Body of pancreas (tissue), 4 donors: ENCODE measurements around the gene SLC25A14. TPM values are rescaled to one million over a fixed set of nuclear protein-coding genes. Genes with fewer than 3 reads are reported as not detected.

Experiments
- ATAC-seq: fragments of 150-250 bp; one replicate; pipeline ENCODE4 v1.9.1; 2016
- DNase-seq, 4 donors: peaks; one replicate each; pipeline ENCODE4 v3.0.0-alpha.2; 2019
- H3K27ac ChIP-seq, 4 donors: fragments of 200-600 bp; sonication (generic); 1 replicate in 3 of 4; 2 replicates in 1 of 4; pipeline versions ENCODE4 v1.5.1 to v1.6.1; 2016 to 2019; ENCODE audit warnings: mild to moderate bottlenecking in 1 of 4, mixed read lengths in 1 of 4, moderate library complexity in 1 of 4
- H3K27me3 ChIP-seq, 2 donors: fragments of 200-600 bp; sonication (generic); one replicate each; pipeline ENCODE4 v1.6.0; 2016; ENCODE audit warnings: mild to moderate bottlenecking in 1 of 2
- H3K36me3 ChIP-seq, 2 donors: fragments of 200-600 bp; sonication (generic); replicated peaks in 1 of 2; 2 replicates each; pipeline ENCODE4 v1.5.1; 2016; ENCODE audit warnings: low read depth in 2 of 2; ENCODE audit not compliant: insufficient read depth in 1 of 2
- H3K4me1 ChIP-seq: fragments of 200-600 bp; sonication (generic); one replicate; pipeline ENCODE4 v1.6.0; 2016
- H3K4me3 ChIP-seq, 2 donors: fragments of 200-600 bp; sonication (generic); 1 replicate in 1 of 2; 2 replicates in 1 of 2; pipeline ENCODE4 v1.5.1; 2016 to 2019
- H3K9me3 ChIP-seq, 3 donors: fragments of 200-600 bp; sonication (generic); 1 replicate in 2 of 3; 2 replicates in 1 of 3; pipeline ENCODE4 v1.5.1; 2016
- POLR2A ChIP-seq, 3 donors: fragments of 450-650 bp; IDR thresholded peaks; one replicate each; pipeline ENCODE4 v1.6.1; 2016; ENCODE audit warnings: antibody characterized with exemption in 3 of 3, mild to moderate bottlenecking in 2 of 3
- WGBS, 2 donors: methylation state at CpG; one replicate each; pipeline ENCODE4 v1.1.5; 2017; 5-methylcytosine and 5-hydroxymethylcytosine counted together
- intact Hi-C: fragments of 100-400 bp; cut with DNase I; formaldehyde crosslinking; loops from one replicate; pipeline ENCODE4 v1.15.1; 2023
- total RNA-seq, 2 donors: library from RNA; depleted of rRNA; stranded (reverse); fragments of >200 nt; gene quantifications; one replicate each; pipeline ENCODE4 v1.1.0, GENCODE V29; 2016
- TF ChIP-seq, protein P1 (sequence below), 7 experiments: fragments of 450-650 bp in 4 of 7; fragments of 200-600 bp in 3 of 7; sonication (generic) in 3 of 7; IDR thresholded peaks; one replicate each; pipeline ENCODE4 v1.5.1; 2016 to 2019; ENCODE audit warnings: antibody characterized with exemption in 7 of 7

SLC25A14 gene
- total RNA-seq, 2 donors from 2014 or later, result 10.6 to 18.5 TPM

DNA sequence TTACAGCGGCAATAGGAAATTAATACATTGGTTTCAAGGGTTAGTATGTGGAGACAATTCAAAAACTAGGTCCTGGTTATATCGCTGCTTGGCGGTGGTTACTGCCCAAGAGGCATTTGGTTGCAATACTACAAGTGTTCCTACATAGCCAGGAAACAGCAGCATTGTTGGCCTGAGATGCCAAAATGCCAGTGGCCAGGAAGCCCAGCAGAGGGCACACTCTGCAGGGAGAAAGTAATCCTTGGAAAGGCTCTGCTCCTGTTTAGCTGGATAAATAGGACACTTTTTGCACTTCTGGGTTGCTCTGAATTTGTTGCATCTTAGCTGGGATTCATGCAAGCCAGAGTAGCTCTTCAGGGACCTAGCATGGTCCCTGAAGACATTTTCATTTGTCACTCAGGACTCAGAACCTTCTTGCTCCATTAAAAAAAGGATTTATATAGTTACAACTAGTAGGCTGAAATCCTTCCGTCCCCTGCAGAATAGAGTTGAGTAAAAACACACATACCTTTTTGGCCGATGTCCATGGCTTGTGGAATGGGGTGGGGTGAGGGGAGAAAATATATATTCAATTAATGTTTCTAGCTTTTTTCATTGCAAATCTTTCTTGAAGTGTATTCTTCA is 53.8 kb downstream of the SLC25A14 start:
- intact Hi-C loops, result loop anchor here (5.0 kb wide), 1 partner anchor 524 kb away; no protein-coding TSS in a partner anchor
- TF ChIP-seq, protein P1, sequence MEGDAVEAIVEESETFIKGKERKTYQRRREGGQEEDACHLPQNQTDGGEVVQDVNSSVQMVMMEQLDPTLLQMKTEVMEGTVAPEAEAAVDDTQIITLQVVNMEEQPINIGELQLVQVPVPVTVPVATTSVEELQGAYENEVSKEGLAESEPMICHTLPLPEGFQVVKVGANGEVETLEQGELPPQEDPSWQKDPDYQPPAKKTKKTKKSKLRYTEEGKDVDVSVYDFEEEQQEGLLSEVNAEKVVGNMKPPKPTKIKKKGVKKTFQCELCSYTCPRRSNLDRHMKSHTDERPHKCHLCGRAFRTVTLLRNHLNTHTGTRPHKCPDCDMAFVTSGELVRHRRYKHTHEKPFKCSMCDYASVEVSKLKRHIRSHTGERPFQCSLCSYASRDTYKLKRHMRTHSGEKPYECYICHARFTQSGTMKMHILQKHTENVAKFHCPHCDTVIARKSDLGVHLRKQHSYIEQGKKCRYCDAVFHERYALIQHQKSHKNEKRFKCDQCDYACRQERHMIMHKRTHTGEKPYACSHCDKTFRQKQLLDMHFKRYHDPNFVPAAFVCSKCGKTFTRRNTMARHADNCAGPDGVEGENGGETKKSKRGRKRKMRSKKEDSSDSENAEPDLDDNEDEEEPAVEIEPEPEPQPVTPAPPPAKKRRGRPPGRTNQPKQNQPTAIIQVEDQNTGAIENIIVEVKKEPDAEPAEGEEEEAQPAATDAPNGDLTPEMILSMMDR (IDR thresholded peaks at IDR 0.05), result peak; percentile 18 to 73 (median 52)
- no peak for TF ChIP-seq POLR2A (IDR thresholded peaks at IDR 0.05)
- Histone ChIP-seq H3K27ac (no peak overlapping the region), H3K9me3 (no peaks in the 10 kb centered on the region), H3K36me3 (no peaks in the 10 kb centered on the region), H3K4me1 (no peaks in the 10 kb centered on the region), H3K4me3 (no peak overlapping the region), H3K27me3 (no peaks in the 10 kb centered on the region)
- 15 to 21% methylated on average over 5 of the region's 5 CpGs for WGBS, 2 donors
- DNase-seq, result peak; percentile 42 to 69 (median 54)
- ATAC-seq, result peak; percentile 64

GRCh38 chrX:130395341-130395740 is 55.6 kb downstream of the SLC25A14 start:
- no peak overlapping the region for H3K4me3 ChIP-seq
- no peak overlapping the region for H3K27ac ChIP-seq
- no peak for DNase-seq
- intact Hi-C loops, result no loop called here
- H3K36me3 ChIP-seq, result no peaks in the 10 kb centered on the region
- TF ChIP-seq, protein P1 (IDR thresholded peaks at IDR 0.05), result no peak
- TF ChIP-seq POLR2A (IDR thresholded peaks at IDR 0.05), result no peak
- no peak for ATAC-seq
- no peaks in the 10 kb centered on the region for H3K4me1 ChIP-seq
- no peaks in the 10 kb centered on the region for H3K27me3 ChIP-seq
- H3K9me3 ChIP-seq, result no peaks in the 10 kb centered on the region
- 36 to 60% methylated on average over 7 of the region's 7 CpGs for WGBS, 2 donors

DNA sequence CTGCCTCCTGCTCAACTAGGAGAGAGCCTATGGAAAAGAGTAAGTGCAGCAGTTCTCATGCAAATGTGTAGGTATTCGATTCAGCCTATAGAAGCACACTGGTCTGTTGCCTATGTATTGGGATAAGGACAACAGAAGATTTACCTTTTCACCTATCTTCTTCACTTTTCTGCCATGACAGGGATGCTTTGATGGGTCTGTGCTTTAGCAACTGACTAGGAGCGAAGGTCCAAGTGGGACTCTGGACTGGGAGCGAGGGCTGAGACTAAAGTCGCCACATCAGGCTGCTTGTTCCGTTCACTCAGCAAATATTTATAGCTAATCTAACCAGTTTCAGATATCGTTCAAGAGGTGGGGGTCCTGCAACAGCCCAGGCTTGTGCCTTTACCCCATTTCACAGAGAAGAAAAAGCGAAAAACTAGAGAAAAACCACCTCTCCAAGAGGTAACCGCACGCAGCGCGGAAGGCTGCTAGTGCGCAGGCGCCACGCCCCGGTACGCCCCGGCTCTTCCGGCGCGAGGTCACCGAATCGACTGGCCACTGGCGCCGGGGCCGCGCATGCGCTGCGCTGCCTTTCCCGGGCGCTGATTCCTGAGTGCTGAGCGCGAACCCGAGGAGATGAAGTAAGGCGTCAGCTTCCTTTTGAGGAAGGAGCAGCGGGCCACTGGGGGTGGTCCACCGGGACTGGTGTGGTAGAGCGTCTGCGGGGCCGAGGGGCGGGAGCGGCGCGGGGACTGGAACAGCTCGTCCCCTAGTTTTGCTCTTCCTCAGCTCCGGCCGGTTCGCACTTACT is 61.9 kb downstream of the SLC25A14 start, which contains the start of gene RBMX2:
RBMX2 (plus strand) TSS at position 573 of the 793 bp plus-strand sequence; CDS start at position 619, 46 bp downstream.
- Histone ChIP-seq H3K9me3 (no peaks in the 10 kb centered on the region), H3K4me1 (no peaks in the 10 kb centered on the region), H3K4me3 (peak within 1 kb of the TSS; percentile 27 to 41), H3K27ac (peak within 1 kb of the TSS in 3 of 4 donors; percentile 52 to 84 (median 82)), H3K27me3 (no peaks in the 10 kb centered on the region), H3K36me3 (no peaks in the 10 kb centered on the region)
- DNase-seq (peak; percentile 76 to 83 (median 80)), ATAC-seq (peak; percentile 98)
- WGBS, 2 donors, result 1 to 2% methylated on average over 4 to 36 of the region's 47 CpGs
- peak in 2 of 3 donors; percentile 71 to 72 for TF ChIP-seq POLR2A (IDR thresholded peaks at IDR 0.05)
- TF ChIP-seq, protein P1 (IDR thresholded peaks at IDR 0.05), result no peak
- intact Hi-C loops, result no loop called here

- H3K4me1 ChIP-seq, result no peaks in the 10 kb centered on the region
- no peak for DNase-seq
- peak overlapping the region; percentile 27 to 41 for H3K4me3 ChIP-seq
- TF ChIP-seq POLR2A (IDR thresholded peaks at IDR 0.05), result no peak
- TF ChIP-seq, protein P1 (IDR thresholded peaks at IDR 0.05), result no peak
- no peaks in the 10 kb centered on the region for H3K27me3 ChIP-seq
- WGBS, 2 donors, result 0 to 1% methylated on average over 6 to 12 of the region's 13 CpGs
- H3K9me3 ChIP-seq, result no peaks in the 10 kb centered on the region
- ATAC-seq, result no peak
- peak overlapping the region in 3 of 4 donors; percentile 52 to 84 (median 82) for H3K27ac ChIP-seq
- no peaks in the 10 kb centered on the region for H3K36me3 ChIP-seq
- intact Hi-C loops, result no loop called here
These were observed 62.5 kb downstream of the SLC25A14 start for GRCh38 chrX:130402208-130402684.
